Left ventricle myocardium inferior (tissue), 1 donor: ENCODE measurements around the gene GRK6. TPM values are rescaled to one million over a fixed set of nuclear protein-coding genes. Genes with fewer than 3 reads are reported as not detected.

ENCODE experiments used
- DNase-seq: peaks from one replicate; pipeline ENCODE4 v3.0.0-alpha.2; 2020
- H3K27ac ChIP-seq: fragments of 200-600 bp; replicated peaks from 2 replicates; pipeline ENCODE4 v1.8.0; 2021
- H3K27me3 ChIP-seq: fragments of 200-600 bp; 2 replicates; pipeline ENCODE4 v1.8.0; 2021; ENCODE audit warnings: low read depth
- H3K36me3 ChIP-seq: fragments of 200-600 bp; 2 replicates; pipeline ENCODE4 v1.8.0; 2021
- H3K4me1 ChIP-seq: fragments of 200-600 bp; 2 replicates; pipeline ENCODE4 v1.8.0; 2021
- H3K4me3 ChIP-seq: fragments of 200-600 bp; 2 replicates; pipeline ENCODE4 v1.8.0; 2021; ENCODE audit warnings: mild to moderate bottlenecking, moderate library complexity
- H3K9me3 ChIP-seq: fragments of 200-600 bp; replicated peaks from 2 replicates; pipeline ENCODE4 v1.8.0; 2021
- CTCF ChIP-seq: fragments of 200-600 bp; IDR thresholded peaks from 2 replicates; pipeline ENCODE4 v1.8.0; 2021; ENCODE audit warnings: antibody characterized with exemption, mild to moderate bottlenecking, borderline replicate concordance
- intact Hi-C: fragments of 100-400 bp; cut with micrococcal nuclease; formaldehyde crosslinking; loops from one replicate; pipeline ENCODE4 v1.11.0; 2022
- total RNA-seq: library from RNA; stranded (reverse); fragmentation: NEBNext Ultra II Directional; extraction: Animal tissue kit (Norgen Biotek cat#: 25700); gene quantifications from one replicate; pipeline ENCODE4 v1.2.1, GENCODE V29; 2021
- donor health status: DM: no; HTN: yes; CAD: no; lungs with severe emphysema.

GRK6 gene
- total RNA-seq, 1 donor from 2014 or later = 15.6 TPM

GRCh38 chr5:177468329-177468684 lies 41.8 kb downstream of the GRK6 start:
- intact Hi-C loops = no loop called here
- peak overlapping the region; percentile 92 for H3K27ac ChIP-seq
- peaks cover 7% of the 10 kb centered on the region for H3K9me3 ChIP-seq
- peaks cover 30% of the 10 kb centered on the region for H3K36me3 ChIP-seq
- no peak for TF ChIP-seq CTCF
- no peak for DNase-seq
- H3K4me1 ChIP-seq = peaks cover 52% of the 10 kb centered on the region
- no peak overlapping the region for H3K4me3 ChIP-seq
- H3K27me3 ChIP-seq = peaks cover 85% of the 10 kb centered on the region

- Histone ChIP-seq H3K27me3 (peaks cover 84% of the 10 kb centered on the region), H3K4me1 (peaks cover 54% of the 10 kb centered on the region), H3K27ac (peak overlapping the region; percentile 92), H3K4me3 (peak overlapping the region; percentile 79), H3K9me3 (peaks cover 7% of the 10 kb centered on the region), H3K36me3 (peaks cover 30% of the 10 kb centered on the region)
- TF ChIP-seq CTCF = no peak
- peak; percentile 63 for DNase-seq
- intact Hi-C loops = no loop called here
These were observed 42.5 kb downstream of the GRK6 start for GRCh38 chr5:177468685-177469628.

GRCh38 chr5:177469750-177470525 lies 43.5 kb downstream of the GRK6 start:
- intact Hi-C loops = no loop called here
- peak overlapping the region; percentile 92 for H3K27ac ChIP-seq
- peaks cover 84% of the 10 kb centered on the region for H3K27me3 ChIP-seq
- H3K9me3 ChIP-seq = peaks cover 4% of the 10 kb centered on the region
- peaks cover 62% of the 10 kb centered on the region for H3K4me1 ChIP-seq
- peak overlapping the region; percentile 79 for H3K4me3 ChIP-seq
- peaks cover 28% of the 10 kb centered on the region for H3K36me3 ChIP-seq
- TF ChIP-seq CTCF = no peak
- DNase-seq = no peak

GRCh38 chr5:177470759-177471536 lies 44.5 kb downstream of the GRK6 start:
- Histone ChIP-seq H3K36me3 (peaks cover 18% of the 10 kb centered on the region), H3K4me3 (peak overlapping the region; percentile 79), H3K4me1 (peaks cover 64% of the 10 kb centered on the region), H3K27me3 (peaks cover 90% of the 10 kb centered on the region), H3K27ac (peak overlapping the region; percentile 92), H3K9me3 (no peaks in the 10 kb centered on the region)
- no peak for TF ChIP-seq CTCF
- no peak for DNase-seq
- intact Hi-C loops = no loop called here
